GM12873 (cell line): Measurements from ENCODE around the gene CNTRL.

Experiments
- TF ChIP-seq, protein P1 (sequence below): IDR thresholded peaks from 2 replicates; pipeline ENCODE4 v1.5.1; 2012; ENCODE audit warnings: low read depth, mild to moderate bottlenecking, moderate library complexity, low read length, control low read depth; ENCODE audit not compliant: insufficient read depth; ENCODE audit errors: missing control alignments

CNTRL gene

DNA sequence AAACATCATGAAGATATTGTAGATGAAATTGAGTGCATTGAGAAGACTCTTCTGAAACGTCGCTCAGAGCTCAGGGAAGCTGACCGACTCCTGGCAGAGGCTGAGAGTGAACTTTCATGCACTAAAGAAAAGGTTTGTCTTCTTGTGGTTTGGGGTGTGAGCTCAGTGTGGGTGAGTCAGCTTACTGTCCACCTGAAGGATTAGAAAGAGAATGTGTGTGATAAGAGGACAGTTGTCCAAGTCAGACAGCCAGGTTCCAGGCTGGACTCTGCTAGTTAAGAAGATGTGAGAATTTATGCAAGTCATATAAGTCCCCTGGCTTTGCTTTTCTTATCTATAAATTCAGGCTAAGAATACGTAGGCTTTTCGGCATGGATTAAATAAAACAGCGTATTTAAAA is 80.0 kb downstream of the CNTRL start:
- TF ChIP-seq, protein P1, sequence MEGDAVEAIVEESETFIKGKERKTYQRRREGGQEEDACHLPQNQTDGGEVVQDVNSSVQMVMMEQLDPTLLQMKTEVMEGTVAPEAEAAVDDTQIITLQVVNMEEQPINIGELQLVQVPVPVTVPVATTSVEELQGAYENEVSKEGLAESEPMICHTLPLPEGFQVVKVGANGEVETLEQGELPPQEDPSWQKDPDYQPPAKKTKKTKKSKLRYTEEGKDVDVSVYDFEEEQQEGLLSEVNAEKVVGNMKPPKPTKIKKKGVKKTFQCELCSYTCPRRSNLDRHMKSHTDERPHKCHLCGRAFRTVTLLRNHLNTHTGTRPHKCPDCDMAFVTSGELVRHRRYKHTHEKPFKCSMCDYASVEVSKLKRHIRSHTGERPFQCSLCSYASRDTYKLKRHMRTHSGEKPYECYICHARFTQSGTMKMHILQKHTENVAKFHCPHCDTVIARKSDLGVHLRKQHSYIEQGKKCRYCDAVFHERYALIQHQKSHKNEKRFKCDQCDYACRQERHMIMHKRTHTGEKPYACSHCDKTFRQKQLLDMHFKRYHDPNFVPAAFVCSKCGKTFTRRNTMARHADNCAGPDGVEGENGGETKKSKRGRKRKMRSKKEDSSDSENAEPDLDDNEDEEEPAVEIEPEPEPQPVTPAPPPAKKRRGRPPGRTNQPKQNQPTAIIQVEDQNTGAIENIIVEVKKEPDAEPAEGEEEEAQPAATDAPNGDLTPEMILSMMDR = no peak

DNA sequence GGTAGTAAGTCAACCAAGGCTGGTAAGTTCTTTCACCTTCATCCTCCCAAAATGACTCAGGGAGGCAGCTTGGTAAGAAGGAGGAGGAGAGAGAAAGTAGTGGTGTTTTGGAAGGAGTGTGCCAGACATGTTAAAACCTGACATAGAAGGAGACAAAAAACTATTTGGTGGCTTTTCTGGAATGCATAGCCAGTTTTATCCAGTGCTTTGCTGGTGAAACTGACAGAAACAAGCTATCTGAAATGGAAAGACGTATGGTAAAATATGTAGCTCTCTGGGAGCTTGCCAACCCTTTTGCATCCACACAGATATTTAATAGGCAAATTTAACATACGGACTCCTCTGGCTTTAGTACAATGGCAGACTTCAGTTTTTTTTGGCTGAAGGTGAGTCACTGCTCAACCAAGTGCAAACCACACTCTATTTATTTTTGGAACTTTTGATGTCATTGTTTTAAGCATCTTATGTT is 81.5 kb downstream of the CNTRL start:
- TF ChIP-seq, protein P1 = no peak

DNA sequence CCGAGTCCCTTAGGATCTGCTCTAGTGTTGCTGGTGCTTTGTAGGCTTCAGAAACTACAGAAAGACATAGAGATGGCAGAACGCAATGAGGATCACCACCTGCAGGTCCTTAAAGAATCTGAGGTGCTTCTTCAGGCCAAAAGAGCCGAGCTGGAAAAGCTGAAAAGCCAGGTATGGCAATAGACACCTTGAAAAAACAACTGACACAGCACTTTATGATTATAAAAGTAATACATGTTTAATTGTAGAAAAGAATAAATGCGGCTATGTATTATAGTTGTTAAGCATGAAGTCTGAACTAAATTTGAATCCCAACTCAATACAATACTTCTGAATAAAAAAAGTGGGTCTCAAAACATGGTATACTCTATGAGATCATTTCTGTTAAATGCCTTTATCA is 83.2 kb downstream of the CNTRL start:
- TF ChIP-seq, protein P1 = no peak

GRCh38 chr9:121160025-121160424 is 85.3 kb downstream of the CNTRL start:
- TF ChIP-seq, protein P1 = no peak

DNA sequence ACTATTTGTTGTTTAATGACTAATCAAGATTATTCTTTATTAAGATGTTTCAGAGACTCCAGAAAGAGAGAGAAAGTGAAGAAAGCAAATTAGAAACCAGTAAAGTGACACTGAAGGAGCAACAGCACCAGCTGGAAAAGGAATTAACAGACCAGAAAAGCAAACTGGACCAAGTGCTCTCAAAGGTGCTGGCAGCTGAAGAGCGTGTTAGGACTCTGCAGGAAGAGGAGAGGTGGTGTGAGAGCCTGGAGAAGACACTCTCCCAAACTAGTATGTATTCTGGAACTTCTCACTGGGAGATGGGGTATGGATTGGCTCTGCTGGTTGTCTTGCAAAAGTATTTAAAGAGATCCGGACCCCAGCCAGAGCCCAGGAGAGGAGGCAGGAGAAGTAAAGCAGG is 93.3 kb downstream of the CNTRL start:
- TF ChIP-seq, protein P1 = no peak

DNA sequence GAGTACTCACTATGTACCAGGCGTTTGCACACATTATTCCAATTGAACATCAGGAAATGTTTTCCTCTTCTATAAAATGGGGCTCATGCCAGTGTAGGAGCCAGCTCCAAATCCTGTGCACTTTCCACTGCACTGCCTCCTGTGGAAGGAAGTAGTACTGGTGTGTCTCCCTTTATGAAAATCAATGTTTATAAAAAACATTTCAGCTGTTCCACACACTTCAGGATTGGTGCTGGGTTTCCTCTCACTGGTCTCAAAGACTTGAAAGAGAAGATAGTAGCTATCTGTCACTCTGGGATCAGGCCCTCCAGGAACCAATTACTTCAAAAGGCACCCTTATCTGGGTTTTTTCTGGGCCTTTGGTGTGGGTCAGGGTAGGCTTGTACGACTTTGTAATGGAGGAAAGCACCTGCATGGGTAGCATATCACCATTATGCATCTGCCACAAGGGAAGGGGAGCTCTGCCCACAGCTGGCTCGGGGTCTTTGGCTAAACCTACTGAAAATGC is 94.4 kb downstream of the CNTRL start:
- TF ChIP-seq, protein P1 = peak; percentile 57

DNA sequence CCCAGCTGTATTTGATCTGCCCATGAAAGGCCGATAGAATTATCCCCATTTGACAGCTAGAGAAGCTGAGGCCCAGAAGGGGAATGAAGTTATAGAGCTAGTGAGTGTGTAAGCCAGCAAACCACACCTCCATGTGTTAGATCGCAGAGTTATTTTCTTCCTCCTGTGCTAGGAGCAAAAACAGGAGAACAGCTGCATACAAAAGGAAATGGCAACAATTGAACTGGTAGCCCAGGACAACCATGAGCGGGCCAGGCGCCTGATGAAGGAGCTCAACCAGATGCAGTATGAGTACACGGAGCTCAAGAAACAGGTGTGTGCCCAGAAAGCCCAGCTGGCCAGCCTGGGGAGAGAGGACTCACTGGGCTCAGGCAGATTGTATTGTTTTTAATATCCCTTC is 96.5 kb downstream of the CNTRL start:
- TF ChIP-seq, protein P1 = no peak
